SK-N-MC (cell line): ENCODE measurements around the gene LRRC66.

ENCODE experiments used
- EZH2 ChIP-seq: fragments of 200-600 bp; sonication (generic); IDR thresholded peaks from one replicate; pipeline ENCODE4 v1.6.1; 2017; ENCODE audit warnings: antibody characterized with exemption
- FOXP2 ChIP-seq: optimal IDR thresholded peaks from 2 replicates; pipeline ENCODE3; 2011; ENCODE audit warnings: mild to moderate bottlenecking, moderate library complexity; ENCODE audit not compliant: insufficient read depth; ENCODE audit errors: extremely low read length, control extremely low read depth
- POLR2AphosphoS5 ChIP-seq: IDR thresholded peaks from 2 replicates; pipeline ENCODE4 v1.6.1; 2012; ENCODE audit warnings: mild to moderate bottlenecking, low read depth, low read length, borderline replicate concordance

- TF ChIP-seq EZH2 (no peak), POLR2AphosphoS5 (no peak), FOXP2 (no peak)
Measured at GRCh38 chr4:52016981-52017380, 3.2 kb downstream of the LRRC66 start.
